SKM-1 treated with dmso at 0.1 percent for 144 hours (cell line): ENCODE results near the gene M6PR.
"Not testable (repeated sequence)": the region's sequence is repeated elsewhere in the genome, so short reads cannot be mapped to it uniquely, and the experiment has no call there.

Source experiments
- DNase-seq: peaks from one replicate; lab custom pipeline; 2025; ENCODE audit not compliant: unreplicated experiment; lab: John Stamatoyannopoulos, UW

M6PR gene

DNA sequence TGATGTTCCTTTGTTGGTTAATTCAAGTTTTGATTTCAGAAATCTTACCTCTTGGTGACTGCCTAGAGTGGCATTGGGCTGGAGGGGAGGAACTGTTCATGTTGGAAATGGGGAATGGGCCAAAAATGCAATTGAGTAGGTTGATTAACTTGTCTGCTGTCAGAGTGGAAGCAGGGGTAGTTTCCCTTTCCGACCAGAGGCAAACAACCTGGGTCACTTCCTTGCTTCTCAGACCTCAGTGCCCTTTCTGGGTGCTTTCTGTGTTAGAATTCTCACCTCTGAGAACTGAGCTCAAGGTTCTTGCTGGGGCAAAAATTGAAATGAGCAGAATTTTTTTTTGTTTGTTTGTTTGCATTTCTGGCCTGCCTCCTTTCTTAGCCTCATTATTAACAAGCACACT lies 2.3 kb upstream of the M6PR start:
- no peak for DNase-seq

DNA sequence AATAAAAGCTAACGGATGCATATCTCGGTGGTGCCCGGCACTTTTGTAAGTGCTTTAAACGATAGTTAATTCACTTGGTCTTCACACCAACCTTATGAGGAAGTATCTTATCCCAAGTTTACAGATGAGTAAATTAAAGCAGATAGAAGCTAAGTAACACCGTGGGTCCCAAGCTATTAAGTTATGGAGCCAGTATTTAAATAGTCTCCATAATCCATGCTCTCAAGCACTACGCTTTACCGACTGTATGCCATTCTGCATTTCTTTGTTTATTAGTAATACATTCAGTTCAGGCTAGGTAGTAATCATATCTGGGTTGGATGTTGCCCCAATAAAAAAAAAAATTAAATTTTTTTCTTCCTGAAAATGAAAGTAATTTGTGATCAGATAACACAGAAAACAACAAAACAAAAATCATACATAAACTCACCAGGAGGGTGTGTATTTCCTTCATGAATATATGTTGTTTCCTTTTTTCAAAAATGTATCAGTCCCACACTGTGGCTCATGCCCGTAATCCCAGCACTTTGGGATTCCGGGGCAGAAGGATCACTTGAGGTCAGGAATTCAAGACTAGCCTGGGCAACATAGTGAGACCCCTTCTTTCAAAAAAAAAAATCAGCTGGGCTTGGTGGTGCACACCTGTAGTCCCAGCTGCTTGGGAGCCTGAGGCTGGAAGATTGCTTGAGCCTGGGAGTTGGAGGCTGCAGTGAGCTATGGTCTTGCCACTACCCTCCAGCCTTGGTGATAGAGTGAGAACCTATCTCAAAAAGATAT lies 1.4 kb upstream of the M6PR start:
- DNase-seq = no peak

- peak; percentile 59 for DNase-seq
Measured at GRCh38 chr12:8950221-8950527, 729 bp upstream of the M6PR start.

DNA sequence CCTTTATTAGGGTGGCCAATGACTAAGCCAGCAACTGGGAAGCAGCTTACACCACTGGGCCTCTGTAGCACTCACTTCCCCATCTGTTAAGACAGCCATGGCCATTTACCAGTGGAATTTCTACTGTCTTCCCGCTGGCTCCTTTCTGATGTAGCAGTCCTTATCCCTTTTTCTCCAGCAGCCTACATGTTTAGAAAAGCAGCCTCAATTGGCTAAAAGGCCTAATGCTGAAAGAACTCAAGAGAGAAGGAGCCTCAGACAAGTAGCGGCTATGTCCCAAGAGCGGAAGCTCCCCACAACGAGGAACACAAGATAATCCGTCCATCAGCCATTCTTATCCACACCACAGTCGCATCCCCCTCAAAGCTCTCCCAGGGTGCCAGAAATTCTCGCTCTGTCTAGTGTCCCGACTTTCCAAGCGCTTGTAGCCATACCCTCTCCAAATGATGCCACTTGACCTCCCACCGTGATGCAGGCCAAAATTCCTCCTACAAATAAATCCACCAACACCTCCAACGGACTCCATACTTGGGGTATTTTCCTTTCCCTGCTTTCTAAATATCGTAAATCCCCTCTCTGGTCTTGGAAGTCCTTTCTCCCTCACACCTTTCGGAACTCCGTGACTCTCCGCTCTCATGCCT lies 624 bp downstream of the M6PR start:
- DNase-seq = peak; percentile 20

GRCh38 chr12:8947737-8948136 lies 1.7 kb downstream of the M6PR start:
- DNase-seq = no peak

DNA sequence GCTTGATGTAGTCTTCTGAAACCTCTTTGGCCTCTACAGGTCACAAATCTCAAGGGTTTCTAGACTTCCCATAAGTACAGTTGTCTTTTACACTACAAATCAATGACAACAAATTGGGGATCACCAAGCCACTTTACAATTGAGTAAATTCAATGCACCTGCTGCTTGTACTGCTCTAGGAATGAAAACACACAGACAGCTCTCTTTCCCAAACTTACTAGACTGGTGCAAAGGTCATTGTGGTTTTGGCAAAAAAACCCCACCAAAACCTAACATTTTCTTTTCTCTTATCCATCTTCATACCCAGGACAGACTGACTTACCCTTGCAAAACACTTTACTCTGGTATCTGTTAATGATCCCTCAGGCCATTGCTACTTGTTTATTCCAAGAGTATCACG lies 2.7 kb downstream of the M6PR start:
- DNase-seq = no peak

GRCh38 chr12:8943565-8944186 lies 5.8 kb downstream of the M6PR start:
- DNase-seq = no peak

DNA sequence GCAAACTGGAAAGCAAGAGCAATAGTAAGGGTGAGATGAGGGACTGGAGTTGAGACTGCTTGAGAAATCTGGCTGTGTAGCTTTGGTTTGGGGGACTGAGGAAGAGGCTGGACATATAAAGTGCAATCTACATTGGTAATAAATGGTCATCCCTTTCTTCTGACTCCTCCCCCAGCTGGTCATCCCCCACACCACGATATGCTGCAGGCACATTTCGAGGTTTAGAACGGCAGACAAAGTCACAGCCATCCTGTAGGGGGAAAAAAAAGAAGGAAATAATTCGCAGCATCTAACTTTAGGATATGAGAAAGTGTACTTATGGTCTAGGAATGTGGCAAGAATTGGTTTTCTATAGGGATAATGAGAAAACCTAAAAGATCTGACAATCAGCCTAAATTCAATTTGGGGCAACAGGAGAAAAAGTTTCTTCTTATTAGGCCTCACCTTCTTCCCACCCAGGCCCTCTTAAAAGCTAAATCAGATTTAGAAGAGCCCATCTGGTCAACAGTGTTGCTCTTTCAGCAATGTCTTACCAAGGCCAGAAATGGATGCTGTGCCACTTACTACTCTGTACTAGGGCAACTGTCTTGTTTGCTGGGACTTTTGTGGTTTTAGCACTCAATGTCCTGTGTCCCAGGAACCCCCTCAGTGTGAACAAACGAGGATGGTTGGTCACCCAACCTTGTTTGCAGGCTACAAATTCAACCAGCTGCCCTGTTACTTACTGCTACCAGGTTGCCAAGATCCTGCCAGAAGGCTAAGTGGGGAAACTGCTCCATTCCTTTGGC lies 7.6 kb downstream of the M6PR start:
- DNase-seq = no peak

GRCh38 chr12:8937842-8938442 lies 11.5 kb downstream of the M6PR start:
- DNase-seq = not testable (repeated sequence)

DNA sequence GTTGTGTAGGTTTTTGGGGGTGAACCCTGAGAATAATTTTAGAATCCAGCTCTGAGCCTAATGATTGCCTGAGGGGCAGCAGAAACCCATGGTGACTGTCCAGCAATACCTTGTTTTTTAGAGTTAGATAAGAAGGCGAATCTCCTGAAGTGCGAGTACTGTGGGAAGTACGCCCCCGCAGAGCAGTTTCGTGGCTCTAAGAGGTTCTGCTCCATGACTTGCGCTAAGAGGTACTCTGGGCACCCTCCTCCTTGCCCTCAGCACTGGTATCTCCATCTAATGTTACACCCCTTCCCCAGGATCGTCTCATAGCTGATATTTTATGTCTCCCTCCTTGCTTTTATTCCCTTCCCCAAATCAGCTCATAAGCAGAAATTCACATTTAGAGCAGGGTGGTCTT lies 12.7 kb downstream of the M6PR start:
- no peak for DNase-seq

- not testable (repeated sequence) for DNase-seq
Measured at GRCh38 chr12:8934080-8934479, 15.4 kb downstream of the M6PR start.

GRCh38 chr12:8932464-8932863 lies 17.0 kb downstream of the M6PR start:
- DNase-seq = not testable (repeated sequence)

DNA sequence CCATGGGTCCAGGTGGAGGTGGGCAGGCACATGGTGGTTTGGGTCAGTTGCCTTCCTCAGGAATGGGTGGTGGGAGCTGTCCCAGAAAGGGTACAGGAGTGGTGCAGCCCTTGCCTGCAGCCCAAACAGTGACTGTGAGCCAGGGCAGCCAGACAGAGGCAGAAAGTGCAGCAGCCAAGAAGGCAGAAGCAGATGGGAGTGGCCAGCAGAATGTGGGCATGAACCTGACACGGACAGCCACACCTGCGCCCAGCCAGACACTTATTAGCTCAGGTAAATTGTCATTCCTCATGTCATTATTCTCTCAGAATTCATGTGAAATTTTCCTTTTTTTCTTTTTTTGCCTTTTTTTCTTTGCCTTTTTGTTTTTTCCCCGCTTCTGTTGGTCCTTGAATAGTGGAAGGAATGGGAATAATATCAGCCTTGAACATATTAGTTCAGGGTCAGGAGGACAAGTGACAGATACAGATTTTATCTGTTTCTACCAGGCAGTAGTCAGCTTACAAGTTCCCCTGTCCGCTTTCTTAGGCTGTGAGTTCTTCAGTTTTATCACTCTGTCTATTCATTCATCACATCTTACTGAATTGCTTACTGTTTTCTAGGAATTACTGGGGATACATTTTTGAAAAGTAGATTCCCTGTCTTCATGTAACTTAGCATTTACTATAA lies 18.7 kb downstream of the M6PR start:
- DNase-seq = not testable (repeated sequence)

GRCh38 chr12:8922544-8922943 lies 26.9 kb downstream of the M6PR start:
- DNase-seq = no peak

DNA sequence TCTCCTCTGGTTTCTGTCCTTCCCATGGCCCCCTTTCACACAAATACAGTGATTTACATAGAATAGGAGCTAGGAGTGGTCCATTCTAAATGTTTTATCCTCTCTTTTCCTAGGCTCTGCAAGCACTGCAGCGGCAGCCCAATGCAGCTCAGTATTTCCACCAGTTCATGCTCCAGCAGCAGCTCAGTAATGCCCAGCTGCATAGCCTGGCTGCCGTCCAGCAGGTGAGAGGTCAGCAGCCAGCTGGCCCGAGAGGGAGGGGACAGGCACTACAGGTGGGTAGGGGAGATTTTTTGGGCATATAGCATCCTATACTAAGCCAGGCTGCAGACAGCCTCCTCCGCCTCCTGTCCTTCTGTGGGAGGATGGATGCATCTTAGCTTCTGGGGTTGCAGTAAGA lies 29.8 kb downstream of the M6PR start:
- DNase-seq = not testable (repeated sequence)

DNA sequence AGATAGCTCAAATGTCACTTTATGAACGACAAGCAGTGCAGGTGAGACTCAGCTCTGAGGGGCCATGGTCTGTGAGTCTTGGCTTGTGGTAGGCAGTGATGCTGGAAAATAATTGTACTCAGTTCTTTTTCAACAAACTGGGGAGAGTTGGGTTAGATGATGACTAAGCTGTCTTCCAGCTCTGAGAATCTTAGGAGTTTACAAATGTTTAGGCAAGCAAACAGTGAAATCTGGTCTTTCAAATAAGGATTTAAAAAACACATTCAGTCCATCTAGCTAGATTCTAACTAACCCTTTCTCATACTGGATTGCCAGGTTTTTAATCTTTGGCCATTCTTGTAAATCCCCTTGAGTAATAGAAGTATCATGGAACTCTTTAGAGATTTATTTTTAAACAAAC lies 31.7 kb downstream of the M6PR start:
- DNase-seq = no peak

DNA sequence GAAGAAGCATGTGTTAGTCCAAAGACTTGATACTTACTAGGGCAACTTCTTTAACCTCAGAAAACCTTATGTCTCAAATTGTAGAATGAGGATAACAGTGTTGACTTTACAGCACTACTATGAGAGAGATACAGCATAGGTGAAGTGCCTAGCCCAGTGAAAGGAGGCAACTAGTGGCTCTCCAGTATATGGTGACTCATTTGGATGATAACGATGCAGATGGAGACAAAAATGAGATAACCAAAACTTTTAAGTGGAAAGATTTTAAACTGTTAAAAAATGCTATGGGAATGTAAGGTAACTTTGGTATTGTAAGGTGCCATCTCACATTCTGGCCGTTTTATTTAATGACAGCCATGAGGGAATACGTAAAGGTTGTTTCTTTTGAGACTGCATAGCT lies 32.4 kb downstream of the M6PR start:
- no peak for DNase-seq

GRCh38 chr12:8916154-8916553 lies 33.3 kb downstream of the M6PR start:
- DNase-seq = no peak

DNA sequence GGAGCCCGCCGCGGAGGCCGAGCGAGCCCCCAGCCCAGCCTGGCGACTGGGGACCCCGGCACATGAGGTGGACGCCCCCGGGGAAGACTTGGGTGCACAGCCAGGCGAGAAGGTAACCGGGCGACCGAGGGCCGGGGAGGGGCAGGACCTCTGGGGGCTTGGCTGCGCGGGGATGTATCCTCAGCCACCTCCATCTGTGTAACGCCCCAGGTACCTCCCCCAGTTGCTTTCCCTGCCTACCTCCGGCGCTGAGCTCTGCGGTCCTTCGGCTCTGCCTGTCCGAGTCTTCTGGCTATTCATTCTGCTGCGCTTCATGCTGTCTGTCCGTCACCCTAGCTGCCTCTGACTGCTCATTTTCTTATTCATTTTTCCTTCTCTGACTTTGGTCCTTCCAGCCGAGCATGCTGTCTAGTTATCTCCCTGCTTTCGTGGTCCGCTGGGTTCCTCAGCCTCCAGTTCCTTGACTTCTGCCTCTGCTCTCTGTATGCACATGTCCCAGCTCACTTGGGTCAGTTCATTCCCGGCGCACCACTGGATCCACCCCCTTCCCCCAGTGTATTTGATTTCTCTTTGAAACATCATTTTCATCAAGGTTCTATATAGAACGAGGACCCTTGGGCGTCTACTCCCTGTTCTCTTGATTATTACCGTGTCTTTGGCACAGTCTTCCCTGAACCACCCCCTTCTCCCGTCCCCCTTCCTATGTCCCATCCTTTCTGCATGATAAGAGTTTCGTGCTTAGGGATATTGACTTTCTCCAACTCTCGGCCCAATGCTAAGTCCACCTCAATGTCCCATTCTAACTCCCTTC lies 34.5 kb downstream of the M6PR start:
- DNase-seq = peak; percentile 11
